IPS-11a (cell line): Measurements from ENCODE around the gene KIAA0040.

Source experiments
- H3K4me3 ChIP-seq: one replicate; pipeline ENCODE4 v1.5.1; 2013; ENCODE audit warnings: low read depth, low read length, control low read depth

The KIAA0040 gene

DNA sequence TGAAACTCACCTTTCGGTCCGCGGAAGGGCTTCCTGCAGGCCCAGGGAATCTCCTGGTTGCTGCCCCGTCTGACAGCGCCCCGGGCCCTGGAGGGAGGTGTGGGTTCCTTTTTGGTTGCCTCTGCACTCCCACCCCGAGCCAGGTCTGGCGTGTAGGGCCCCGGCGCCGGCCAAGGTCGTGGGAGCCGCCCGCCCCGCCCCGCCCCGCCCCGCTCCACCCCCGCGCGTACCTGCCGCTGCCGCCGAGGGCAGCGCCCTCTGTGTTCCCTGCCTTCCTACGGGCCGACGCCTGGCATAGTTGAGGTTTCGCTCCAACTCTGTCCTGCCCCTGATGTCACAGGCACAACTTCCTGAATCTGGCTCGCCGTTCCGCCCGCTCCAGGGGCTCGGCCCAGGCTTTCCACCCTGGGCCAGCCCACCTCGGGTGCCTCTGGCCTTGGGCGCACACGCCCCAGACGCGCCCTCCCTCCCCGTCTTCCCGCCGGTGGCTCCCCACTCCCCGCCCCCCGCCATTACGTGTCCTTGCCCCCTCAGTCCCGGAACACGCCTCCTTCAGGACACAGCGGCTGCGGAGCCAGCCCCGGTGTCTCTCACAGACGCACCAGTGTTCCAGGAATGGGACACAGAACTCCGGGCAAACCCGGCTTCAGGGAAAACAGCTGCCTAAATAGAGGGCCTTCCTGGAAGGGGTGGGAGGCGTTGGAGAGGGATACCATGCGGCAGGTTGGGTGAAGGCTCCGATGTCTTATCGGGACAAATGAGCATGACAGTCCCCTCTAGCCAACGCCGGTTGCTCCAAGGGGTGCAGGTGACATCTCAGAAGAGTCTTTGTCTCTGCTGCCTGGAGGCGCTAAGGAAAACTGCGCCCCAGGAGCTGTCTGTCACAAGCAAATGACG lies at the start of gene KIAA0040:
KIAA0040 (minus strand) TSS at position 147 of the 897 bp plus-strand sequence. CDS start 31,763 bp downstream, outside the sequence.
- peak within 1 kb of the TSS; percentile 72 for H3K4me3 ChIP-seq

DNA sequence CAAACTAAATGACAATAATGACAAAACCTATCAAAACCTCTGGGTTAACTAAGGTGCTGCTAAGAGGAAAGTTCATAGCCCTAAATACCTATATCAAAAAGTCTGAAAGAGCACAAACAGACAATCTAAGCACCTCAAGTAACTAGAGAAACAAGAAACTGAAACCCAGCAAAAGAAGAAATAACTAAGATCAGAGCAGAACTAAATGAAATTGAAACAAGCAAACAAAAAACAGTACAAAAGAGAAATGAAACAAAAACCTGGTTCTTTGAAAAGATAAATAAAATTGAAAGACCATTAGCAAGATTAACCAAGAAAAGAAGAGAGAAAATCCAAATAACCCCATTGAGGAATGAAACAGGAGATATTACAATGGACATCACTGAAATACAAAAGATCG lies 44.8 kb upstream of the KIAA0040 start:
- no peak overlapping the region for H3K4me3 ChIP-seq

GRCh38 chr1:175234639-175235038 lies 42.1 kb upstream of the KIAA0040 start:
- no peak overlapping the region for H3K4me3 ChIP-seq

- no peak overlapping the region for H3K4me3 ChIP-seq
These were observed 39.8 kb upstream of the KIAA0040 start for GRCh38 chr1:175232335-175232734.

DNA sequence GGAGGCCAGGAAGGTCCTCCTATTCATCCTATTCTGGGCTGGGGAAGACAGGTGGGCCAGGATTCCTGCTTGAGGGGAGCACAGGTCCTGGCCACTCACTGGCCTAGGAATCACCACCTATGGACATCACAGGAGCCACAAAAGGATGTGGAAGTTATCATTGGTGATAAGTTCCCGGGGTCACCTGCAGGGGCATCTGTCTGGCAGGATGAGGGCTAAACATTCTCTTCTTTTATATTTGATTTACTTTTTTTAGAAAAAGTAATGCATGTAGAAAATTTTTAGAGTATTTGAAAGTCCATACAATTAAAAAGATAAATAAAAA lies 33.2 kb upstream of the KIAA0040 start:
- no peak overlapping the region for H3K4me3 ChIP-seq

DNA sequence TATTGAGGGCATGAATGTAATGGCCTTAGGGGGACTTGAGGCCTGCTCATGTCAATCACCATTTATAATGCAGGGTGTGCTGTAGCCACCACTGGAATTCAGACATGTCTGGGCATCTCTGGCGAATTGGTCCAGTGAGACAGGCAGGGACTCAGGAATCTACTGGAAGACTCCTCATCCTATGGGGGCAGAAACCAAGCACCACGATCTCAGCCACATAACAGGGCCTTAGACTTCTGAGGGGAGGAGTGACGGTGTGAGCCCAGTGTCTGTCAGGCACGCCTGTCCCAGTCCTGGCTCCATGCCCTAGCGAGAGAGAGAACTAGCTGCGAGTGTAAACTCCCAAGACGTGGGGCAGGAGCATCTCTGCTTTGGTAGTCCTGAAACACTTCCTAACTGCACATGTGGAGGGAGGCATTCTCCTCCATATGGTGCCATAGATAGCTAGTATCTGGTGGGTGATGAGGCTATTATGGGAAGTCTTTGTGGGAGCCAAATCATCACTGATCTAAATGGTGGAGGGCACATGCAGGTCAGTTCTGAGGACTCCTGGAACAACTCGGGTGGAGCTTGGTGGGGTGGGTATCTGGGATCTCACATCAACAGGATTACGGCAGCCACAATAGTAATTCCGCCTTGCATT lies 29.8 kb upstream of the KIAA0040 start:
- no peak overlapping the region for H3K4me3 ChIP-seq

DNA sequence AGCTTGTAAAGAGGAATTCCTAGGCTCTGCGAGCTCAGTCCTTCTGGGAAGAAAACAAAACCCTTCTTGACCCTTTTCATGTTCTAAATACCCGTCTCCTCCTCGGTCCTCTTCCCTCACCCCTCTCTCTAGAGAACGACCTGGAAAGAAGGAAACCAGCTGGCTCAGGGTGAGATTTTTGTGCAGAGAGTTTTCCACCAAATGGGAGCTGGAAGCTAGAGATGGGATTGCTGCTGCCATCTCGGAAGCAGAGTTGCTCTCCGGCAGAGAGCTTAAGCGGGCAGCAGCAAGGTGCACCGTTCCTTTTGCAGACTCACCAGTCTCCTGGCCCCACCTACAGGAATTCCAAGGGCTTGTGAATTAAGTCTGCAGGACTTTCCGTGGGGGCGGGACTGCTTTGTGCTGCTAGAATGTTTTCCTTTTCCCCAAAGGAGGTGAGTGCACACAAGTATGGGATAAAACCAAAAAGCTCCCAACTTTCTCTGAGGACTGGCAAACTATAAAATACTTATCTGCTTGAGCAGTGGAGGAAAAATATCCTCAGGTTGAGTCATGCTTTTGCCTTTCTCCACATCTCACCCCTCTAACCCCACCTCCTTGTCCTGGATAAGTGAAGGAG lies 29.1 kb upstream of the KIAA0040 start:
- H3K4me3 ChIP-seq: no peak overlapping the region

DNA sequence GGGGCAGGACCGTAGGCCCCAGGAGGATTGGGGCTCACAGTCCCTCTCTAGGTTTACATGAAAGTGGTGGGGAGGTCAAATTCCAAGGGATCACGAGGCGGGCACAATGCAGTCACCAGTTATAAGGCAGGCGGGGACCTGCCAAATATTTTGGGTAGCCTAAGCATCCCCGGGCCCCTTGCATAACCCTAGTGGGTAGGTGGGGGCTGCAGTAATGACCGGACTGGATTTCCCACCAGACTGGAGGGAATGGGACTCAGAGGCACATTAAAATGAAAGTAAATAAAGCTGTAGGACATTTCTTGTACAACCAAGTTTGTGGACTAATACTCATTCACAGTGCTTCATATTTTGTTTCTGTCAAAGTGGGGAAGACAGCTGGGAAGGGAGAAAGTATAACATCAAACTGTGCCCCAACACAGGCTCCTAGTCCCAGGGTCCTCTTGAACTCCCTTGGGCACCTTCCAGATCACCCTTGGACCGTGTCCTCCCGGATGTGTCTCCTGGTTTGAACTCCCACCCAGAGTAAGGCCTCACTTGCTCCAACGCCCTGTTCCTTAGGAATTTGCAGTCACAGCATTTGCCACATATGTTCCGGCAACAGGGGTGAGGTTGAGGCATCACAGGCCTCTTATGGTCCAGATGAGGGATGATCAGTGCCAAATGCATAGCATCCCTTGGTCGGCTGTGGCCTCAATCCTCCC lies 28.4 kb upstream of the KIAA0040 start:
- H3K4me3 ChIP-seq: no peak overlapping the region

DNA sequence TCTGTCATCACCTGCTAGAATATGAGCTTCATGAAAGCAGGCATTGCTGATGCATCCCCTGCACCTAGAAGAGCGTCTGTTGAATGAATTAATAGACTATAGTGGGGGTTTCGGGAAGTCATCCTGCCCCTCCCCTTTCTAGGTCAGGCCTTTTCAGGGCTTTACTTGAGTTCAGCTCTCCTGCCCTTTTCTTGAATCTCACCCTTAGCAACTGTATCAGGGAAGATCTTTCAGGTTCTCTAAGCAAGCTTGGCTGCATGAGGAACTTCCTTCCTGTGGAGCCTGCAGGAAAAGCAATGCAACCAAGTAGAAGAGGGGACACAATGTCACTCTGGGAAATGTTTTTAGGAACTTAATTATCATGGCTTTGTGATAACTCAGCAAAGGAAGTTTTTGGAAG lies 27.2 kb upstream of the KIAA0040 start:
- H3K4me3 ChIP-seq: no peak overlapping the region

- H3K4me3 ChIP-seq: no peak overlapping the region
These were observed 26.3 kb upstream of the KIAA0040 start for GRCh38 chr1:175218786-175219434.

DNA sequence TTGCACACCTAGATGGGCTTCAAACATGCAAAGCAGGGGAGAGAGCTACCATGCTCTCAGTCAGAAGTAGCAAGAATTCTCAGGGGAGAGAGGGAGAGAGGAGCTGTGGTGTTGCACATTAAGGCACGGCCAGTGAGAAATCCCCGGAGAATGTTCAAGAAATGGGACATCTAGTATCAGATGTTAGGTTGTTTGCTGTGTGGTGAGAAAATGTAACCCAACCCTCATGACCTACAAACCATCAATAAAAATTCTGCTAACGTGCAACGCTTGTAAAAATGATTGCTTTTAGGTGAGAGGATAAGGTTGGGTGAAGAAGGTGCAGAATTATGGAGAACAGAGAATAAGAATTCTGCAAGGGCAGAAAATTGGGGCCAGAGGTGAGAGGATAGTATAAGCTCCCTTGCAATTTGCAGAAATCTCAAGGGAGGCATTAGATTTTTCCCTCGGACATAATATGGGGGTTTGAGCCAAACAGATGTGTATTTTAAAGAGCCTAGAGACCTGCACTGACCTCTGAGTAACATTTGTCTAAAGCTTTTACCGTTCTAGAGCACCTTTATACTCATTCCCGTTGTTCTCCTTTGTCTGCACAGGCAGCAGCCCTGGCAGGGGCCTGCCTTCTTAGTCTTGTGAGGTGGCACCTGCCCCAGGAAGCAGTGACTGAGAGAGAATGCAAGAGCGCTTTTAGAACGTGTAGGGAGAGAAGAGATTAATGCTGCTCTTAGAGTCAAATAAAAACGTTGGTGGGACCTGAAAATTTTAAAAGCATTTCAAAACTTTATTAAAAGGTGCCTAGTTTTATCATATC lies 25.4 kb upstream of the KIAA0040 start:
- H3K4me3 ChIP-seq: no peak overlapping the region

GRCh38 chr1:175216444-175216843 lies 23.9 kb upstream of the KIAA0040 start:
- H3K4me3 ChIP-seq: no peak overlapping the region

GRCh38 chr1:175211656-175212055 lies 19.1 kb upstream of the KIAA0040 start:
- no peak overlapping the region for H3K4me3 ChIP-seq

GRCh38 chr1:175210744-175211143 lies 18.2 kb upstream of the KIAA0040 start:
- no peak overlapping the region for H3K4me3 ChIP-seq

DNA sequence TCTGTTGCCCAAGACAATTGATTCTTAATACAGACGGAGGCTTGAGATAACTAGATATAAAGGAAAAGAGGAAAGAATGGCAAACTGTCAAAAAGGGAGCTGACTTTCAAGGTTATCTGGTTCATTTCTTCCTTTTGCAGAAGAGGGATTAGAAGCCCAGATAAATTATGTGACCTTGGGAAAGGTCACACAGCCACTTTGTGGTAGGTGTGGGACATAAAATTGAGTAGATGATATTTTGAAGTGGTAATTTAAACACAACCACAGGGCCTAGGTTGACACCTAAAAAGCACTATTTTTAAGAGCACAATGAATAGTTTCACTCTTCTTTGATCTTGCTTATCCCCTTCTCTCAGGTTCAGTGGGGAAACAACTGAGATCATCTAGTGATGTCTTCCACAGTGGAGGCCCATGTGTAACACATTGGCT lies 16.9 kb upstream of the KIAA0040 start:
- no peak overlapping the region for H3K4me3 ChIP-seq

- H3K4me3 ChIP-seq: no peak overlapping the region
These were observed 16.4 kb upstream of the KIAA0040 start for GRCh38 chr1:175208773-175209492.

GRCh38 chr1:175207971-175208370 lies 15.4 kb upstream of the KIAA0040 start:
- H3K4me3 ChIP-seq: no peak overlapping the region

DNA sequence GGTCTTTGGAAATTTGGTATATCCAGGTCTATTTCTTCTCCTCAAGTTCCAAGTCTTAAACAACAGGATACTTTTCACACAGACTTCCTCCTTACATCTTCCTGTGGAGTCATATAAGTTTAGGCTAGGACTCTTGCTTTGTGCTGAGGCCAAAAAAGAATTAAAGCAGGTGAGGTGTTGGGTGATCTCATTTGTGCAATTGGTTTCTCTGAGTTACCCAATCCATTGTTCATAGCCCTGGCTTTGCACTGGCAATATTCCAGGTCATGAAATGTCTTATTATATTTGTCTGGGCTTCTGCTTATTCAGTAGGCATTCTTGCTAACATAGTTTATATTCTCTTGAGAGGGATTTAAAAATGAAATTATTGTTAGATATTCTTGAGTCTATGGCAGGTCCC lies 14.1 kb upstream of the KIAA0040 start:
- H3K4me3 ChIP-seq: no peak overlapping the region

DNA sequence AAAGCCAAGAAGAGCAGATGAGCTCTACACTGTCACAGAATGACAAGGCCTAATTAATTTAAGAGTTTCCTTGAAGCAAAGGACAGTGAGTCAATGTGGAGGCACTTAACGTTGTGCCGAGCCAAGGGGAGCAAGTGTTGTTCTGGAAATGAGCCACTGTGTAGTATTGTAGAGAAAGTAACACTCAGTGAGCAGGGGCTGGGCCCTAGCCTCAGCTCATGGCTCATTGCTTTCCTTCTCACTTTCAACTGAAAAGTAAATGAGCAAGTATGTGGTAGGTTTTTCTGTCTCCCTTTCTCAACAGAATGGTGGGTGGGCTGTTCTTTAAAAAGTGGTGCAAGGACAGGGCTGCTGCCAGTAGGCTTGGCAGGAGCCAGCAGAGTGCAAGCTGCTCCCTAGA lies 11.8 kb upstream of the KIAA0040 start:
- H3K4me3 ChIP-seq: no peak overlapping the region
